ENCODE measurements around the gene PFN3.
A peak's percentile ranks its signal among the peaks of the same experiment; 100 is the strongest.

PFN3 gene

GRCh38 chr5:177437623-177438022 is 37.2 kb upstream of the PFN3 start:
- no peak for DNase-seq

GRCh38 chr5:177435847-177436536 is 35.5 kb upstream of the PFN3 start:
- no peak for DNase-seq

DNA sequence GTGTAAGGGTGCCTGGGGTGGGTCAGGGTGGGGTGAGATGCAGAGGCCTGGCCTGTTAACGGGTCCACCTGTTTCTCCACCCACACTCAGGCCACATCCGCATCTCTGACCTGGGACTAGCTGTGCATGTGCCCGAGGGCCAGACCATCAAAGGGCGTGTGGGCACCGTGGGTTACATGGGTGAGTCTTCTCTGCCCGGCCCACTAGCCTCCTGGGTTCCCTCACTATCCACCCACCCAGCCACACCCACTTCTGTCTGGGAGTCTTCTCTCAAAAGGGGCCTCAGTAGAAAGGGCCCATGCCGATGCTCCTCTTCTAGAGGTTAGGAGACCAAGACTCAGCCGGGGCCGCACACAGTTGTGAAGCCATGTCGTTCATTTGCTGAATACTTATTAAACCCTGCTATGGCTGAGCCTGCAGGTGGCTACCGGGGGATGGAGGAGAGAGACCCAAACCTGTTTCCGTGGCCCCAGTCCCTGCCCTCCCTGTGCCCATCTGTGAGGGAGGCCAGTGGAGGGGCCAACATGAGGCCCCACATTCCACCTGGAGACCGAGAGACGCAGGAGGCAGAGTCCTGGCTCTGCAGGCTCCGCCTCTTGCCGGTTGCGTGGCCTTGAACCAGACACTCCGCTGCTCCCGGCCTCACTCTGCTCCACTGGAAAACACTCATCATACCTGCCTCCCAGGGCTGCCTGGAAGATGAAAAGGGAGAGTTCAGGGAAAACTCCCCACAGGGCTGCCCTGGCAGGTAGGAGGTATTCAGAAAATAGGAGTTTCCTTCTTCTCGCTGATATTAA is 34.7 kb upstream of the PFN3 start:
- DNase-seq = no peak

GRCh38 chr5:177434437-177434836 is 34.0 kb upstream of the PFN3 start:
- DNase-seq = peak; percentile 67 to 69

- no peak for DNase-seq
Observed at GRCh38 chr5:177433658-177434217, 33.3 kb upstream of the PFN3 start.

GRCh38 chr5:177432839-177433657 is 32.6 kb upstream of the PFN3 start:
- DNase-seq = no peak

DNA sequence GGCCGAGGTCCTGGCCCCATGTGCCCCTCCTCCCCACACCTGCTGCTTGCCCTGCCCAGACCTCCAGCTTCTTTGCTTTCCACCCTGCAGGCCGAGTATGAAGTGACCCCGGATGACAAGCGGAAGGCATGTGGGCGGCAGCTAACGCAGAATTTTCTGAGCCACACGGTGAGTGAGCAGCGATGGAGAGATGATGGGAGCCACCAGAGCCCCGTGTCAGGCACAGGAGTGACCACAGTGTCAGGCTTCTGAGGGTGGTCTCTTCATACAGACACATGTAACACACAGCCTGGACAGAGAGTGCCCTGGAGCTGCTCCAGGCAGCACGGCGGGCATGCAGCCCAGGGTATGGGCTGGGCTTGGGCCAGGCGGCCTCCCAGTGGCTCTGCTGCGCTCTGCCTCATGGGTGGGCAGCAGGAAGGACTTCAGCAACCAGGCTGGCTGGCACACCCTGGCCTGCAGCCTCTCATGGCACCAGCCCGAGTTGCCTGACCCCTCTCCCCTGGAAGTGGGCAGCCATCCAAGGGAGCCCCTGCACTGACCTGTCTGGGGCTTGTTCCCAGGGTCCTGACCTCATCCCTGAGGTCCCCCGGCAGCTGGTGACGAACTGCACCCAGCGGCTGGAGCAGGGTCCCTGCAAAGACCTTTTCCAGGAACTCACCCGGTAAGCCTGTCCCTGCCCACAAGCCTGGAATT is 31.8 kb upstream of the PFN3 start:
- peak; percentile 63 to 70 for DNase-seq

DNA sequence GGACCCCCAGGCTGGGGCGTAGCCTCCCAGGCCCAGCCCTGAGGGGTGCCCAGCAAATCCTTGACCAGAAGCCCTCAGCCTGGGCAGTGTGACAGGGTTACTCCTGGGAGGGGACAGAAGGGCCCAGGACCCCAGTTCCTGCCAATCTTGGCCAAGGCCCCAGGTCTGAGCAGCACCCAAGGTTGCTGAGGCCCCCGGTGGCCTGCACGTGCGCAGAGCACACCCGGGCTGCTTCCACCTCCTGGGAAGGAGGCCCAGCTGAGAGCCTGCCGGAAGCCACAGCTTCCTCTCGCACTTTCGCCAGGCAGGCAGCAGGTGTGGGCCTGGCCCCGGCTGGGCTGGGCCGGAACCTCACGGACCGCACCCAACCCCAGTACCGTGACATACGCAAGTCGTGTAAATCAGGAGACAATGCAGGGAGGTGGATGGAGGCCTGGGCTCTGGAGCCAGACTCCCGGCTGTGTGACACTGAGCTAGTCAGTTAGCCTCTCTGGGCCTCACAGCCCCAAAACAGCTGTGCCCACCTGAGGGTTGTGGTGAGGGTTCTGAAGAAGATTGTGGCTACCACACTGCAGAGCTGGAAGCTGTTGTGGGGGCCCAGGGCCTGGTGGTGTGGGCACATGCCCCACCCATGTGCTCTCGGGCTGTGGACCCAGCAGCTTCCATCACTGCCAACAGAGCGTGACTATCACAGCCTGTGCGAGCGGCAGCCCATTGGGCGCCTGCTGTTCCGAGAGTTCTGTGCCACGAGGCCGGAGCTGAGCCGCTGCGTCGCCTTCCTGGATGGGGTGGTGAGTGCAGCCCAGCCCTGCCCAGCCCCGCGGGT is 31.1 kb upstream of the PFN3 start:
- peak; percentile 72 to 79 for DNase-seq

DNA sequence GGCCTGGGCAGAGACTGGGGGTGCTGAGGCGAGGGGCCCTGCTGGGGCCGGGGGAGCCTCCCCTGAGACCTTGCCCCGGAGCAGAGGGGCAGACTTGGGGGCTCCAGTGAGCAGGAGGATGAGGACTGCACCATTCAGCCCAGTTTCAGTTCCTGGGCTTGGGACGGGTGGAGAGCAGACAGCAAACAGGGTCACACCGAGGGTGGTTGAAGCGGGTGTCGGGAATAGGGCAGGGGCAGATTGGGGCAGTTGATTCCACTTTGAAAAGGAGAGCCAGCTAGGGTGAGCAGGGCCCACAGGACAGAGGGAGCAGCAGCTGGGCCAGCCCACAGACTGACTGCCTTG is 30.5 kb upstream of the PFN3 start:
- no peak for DNase-seq

- DNase-seq = peak in 1 of 2 donors; percentile 25
Observed at GRCh38 chr5:177430140-177430951, 29.9 kb upstream of the PFN3 start.

DNA sequence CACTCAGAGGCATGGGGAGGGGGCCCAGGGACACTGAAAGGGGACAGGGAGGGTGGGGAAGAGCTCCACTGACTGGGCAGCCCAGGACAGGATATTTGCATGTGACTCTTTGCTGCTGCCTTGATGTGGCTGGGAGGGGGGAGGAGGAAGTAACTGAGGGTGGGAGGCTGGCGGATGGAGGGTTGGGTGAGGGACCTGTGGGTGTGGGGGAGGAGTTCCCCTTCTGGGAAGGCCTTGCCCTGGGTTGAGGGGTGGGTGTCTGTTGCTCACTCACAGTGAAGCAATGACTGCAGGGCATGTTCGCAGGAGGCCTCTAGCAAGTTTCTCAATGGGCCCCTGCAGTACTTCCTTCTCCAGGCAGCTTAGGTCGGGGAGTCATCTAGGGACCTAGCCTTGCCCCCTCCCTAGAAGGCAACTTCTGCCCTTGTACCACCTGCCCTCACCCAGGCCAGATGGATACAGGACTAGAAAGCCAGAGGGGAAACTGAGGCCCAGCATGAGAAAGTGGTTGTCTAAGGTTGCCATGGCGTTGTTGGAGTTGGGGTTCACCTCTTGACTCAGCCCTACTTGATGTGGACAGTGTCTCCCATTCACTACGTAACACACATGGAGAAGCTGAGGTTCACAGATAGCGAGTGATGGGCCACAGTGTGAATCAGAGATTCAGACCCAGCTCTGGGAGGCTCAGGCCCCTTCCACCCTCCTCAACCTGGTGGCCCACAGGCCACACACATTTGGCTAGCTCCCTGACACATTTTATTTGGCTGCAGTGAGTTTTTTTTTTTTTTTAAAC is 29.0 kb upstream of the PFN3 start:
- DNase-seq = peak; percentile 87 to 88

GRCh38 chr5:177428574-177429217 is 28.2 kb upstream of the PFN3 start:
- no peak for DNase-seq

GRCh38 chr5:177427919-177428573 is 27.6 kb upstream of the PFN3 start:
- peak; percentile 44 to 51 for DNase-seq

DNA sequence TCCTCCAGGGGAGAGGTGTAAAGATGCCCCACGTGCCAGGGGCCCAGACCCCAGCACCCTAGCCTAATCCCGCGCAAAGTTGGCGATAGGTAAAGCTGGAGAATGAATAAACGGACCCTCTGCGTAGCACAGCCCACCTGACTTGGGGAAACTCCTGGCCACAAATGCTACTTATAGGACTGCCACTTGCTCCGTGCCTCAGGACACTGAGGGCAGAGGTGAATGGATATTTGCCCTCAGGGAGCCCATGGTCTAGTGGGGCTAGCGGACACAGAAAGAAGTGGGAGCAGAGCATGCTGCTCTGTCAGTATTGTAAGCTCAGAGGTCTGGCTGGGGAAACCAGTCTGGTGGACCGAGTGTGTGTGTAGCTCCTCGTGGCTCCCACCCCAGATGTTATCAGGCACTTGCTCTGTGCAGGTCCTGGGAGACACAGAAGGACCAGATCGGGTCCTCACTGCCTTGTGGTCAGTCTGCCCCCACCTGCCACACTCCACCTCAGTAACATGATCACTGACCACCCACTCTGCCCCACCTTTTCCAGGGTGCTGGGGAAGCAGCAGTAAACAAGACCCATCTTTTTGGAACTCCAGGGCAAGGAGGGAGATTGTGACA is 26.9 kb upstream of the PFN3 start:
- DNase-seq = peak in 1 of 2 donors; percentile 37

- peak; percentile 66 to 75 for DNase-seq
Observed at GRCh38 chr5:177426566-177427210, 26.2 kb upstream of the PFN3 start, which contains the start of gene GRK6. Gene GRK6 (plus strand): TSS chr5:177426676. CDS start chr5:177426846, 170 bp downstream.

DNA sequence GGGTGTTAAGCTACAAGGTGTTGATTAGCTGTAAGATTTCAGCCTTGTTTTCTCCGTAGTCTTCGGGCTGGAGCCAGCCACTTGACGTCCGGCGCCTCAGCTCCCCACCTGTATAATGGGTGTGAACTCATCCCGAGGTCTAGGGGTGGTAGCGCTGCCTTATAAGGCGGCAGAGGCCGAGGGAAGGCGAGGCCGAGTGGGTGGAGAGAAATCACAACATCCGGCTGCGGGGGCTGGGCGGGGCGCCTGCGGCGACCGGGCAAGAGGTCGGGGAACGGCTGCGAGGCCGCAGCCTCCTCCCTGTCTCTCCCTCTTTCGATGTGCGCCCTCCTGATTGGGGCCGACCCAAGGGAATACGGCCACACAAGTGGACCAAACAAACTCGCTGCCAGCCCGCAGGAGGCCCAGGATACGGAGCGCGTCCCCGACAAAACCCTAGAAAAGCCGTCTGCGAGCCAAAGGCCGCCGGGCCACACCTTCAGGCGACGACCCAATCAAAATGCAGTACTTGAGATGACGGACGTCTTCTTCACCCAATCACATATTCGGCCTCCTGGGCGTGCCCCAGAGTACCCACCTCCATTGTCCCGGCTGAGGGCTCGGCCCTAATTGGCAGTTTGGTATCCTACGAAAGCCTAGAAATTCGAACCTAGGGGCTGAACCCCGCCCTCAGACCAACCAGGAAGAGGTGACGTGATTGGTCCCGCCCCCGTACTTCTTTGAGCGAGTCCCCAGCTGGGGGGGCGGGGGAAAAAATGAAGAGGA is 25.5 kb upstream of the PFN3 start:
- peak; percentile 99 to 100 for DNase-seq

All from stimulated activated CD4-positive, alpha-beta T cell treated with anti-CD3 and anti-CD28 coated beads, Interleukin-2, amount 100 ng/mL, for 24 hours (primary cell).